Activated T-cell treated with anti-CD3 and anti-CD28 coated beads for 48 hours (primary cell): ENCODE measurements around the gene RET.
"Not testable (repeated sequence)": the region's sequence is repeated elsewhere in the genome, so short reads cannot be mapped to it uniquely, and the experiment has no call there.

Source experiments
- DNase-seq: peaks from one replicate; pipeline ENCODE4 v3.0.0-alpha.2; 2020; ENCODE audit warnings: low read depth

Gene RET

GRCh38 chr10:43136432-43136831, 59.6 kb downstream of the RET start:
- no peak for DNase-seq

- no peak for DNase-seq
These were observed 60.3 kb downstream of the RET start for GRCh38 chr10:43136995-43137716.

- DNase-seq: peak; percentile 43
These were observed 60.8 kb downstream of the RET start for GRCh38 chr10:43137717-43138020.

- peak; percentile 91 for DNase-seq
These were observed 61.3 kb downstream of the RET start, which contains the start of gene CSGALNACT2 for GRCh38 chr10:43138021-43138756. Gene CSGALNACT2, plus strand, starts transcription at chr10:43138445. Its CDS starts 16,705 bp downstream, at chr10:43155150.

GRCh38 chr10:43138757-43139241, 61.9 kb downstream of the RET start:
- DNase-seq: peak; percentile 55

GRCh38 chr10:43141421-43141820, 64.6 kb downstream of the RET start:
- DNase-seq: no peak

GRCh38 chr10:43145311-43145710, 68.4 kb downstream of the RET start:
- no peak for DNase-seq

- DNase-seq: not testable (repeated sequence)
These were observed 69.1 kb downstream of the RET start for GRCh38 chr10:43145936-43146335.

- no peak for DNase-seq
These were observed 74.5 kb downstream of the RET start for GRCh38 chr10:43151371-43151770.

GRCh38 chr10:43153901-43154300, 77.0 kb downstream of the RET start:
- DNase-seq: no peak

GRCh38 chr10:43155221-43155620, 78.4 kb downstream of the RET start:
- no peak for DNase-seq

GRCh38 chr10:43155741-43156140, 78.9 kb downstream of the RET start:
- no peak for DNase-seq

GRCh38 chr10:43156590-43157341, 79.9 kb downstream of the RET start:
- no peak for DNase-seq

- DNase-seq: no peak
These were observed 81.8 kb downstream of the RET start for GRCh38 chr10:43158636-43159035.

- peak; percentile 20 for DNase-seq
These were observed 83.4 kb downstream of the RET start for GRCh38 chr10:43160046-43160920.

GRCh38 chr10:43160921-43161255, 84.0 kb downstream of the RET start:
- DNase-seq: no peak

- DNase-seq: no peak
These were observed 85.7 kb downstream of the RET start for GRCh38 chr10:43162604-43163003.

- no peak for DNase-seq
These were observed 89.5 kb downstream of the RET start for GRCh38 chr10:43166207-43166879.

- no peak for DNase-seq
These were observed 90.1 kb downstream of the RET start for GRCh38 chr10:43166880-43167497.

- no peak for DNase-seq
These were observed 90.6 kb downstream of the RET start for GRCh38 chr10:43167498-43167889.

- no peak for DNase-seq
These were observed 93.6 kb downstream of the RET start for GRCh38 chr10:43170491-43170890.
